HepG2 (cell line): ENCODE data around the gene GCC1. TPM values are rescaled to one million over a fixed set of nuclear protein-coding genes. Genes with fewer than 3 reads are reported as not detected.

Source experiments
- BHLHE40 ChIP-seq: IDR thresholded peaks from 2 replicates; pipeline ENCODE4 v1.6.1; 2011; ENCODE audit warnings: low read length, improper control_type of control experiment
- FOXO1 ChIP-seq: sonication (generic); formaldehyde crosslinking; IDR thresholded peaks from 2 replicates; pipeline ENCODE4 v1.4.0; 2020; ENCODE audit warnings: missing genetic modification reagents
- HDAC1 ChIP-seq: sonication (generic); formaldehyde crosslinking; IDR thresholded peaks from 2 replicates; pipeline ENCODE4 v1.5.1; 2020; ENCODE audit warnings: mild to moderate bottlenecking, missing genetic modification reagents
- HOXD1 ChIP-seq: sonication (generic); formaldehyde crosslinking; IDR thresholded peaks from 2 replicates; pipeline ENCODE4 v1.5.0; 2020; ENCODE audit warnings: missing genetic modification reagents
- IKZF1 ChIP-seq: fragments of 450-650 bp; IDR thresholded peaks from 2 replicates; pipeline ENCODE4 v1.7.1; 2016
- KLF16 ChIP-seq, 2 experiments: sonication (generic) in 1 of 2; formaldehyde crosslinking in 1 of 2; IDR thresholded peaks; 2 replicates each; pipeline versions ENCODE4 v1.6.1 to v1.8.0; 2016 to 2023; ENCODE audit warnings: missing genetic modification reagents in 2 of 2, missing compliant biosample characterization in 1 of 2
- LCORL ChIP-seq, 2 experiments: fragments of 450-650 bp in 1 of 2; sonication (generic) in 1 of 2; formaldehyde crosslinking in 1 of 2; IDR thresholded peaks; 2 replicates each; pipeline versions ENCODE4 v1.5.0 to v1.6.1; 2017 to 2020; ENCODE audit warnings: antibody characterized with exemption in 1 of 2, missing genetic modification reagents in 1 of 2
- MTA1 ChIP-seq: sonication (generic); formaldehyde crosslinking; IDR thresholded peaks from 2 replicates; pipeline ENCODE4 v1.4.0; 2020; ENCODE audit warnings: missing genetic modification reagents, mild to moderate bottlenecking, borderline replicate concordance
- NR2C2 ChIP-seq: sonication (generic); formaldehyde crosslinking; IDR thresholded peaks from 2 replicates; pipeline ENCODE4 v1.4.0; 2020; ENCODE audit warnings: missing genetic modification reagents, mild to moderate bottlenecking, moderate library complexity, borderline replicate concordance
- USF2 ChIP-seq, 2 experiments: sonication (generic) in 1 of 2; formaldehyde crosslinking in 1 of 2; IDR thresholded peaks; 2 replicates each; pipeline versions ENCODE4 v1.5.1 to v1.6.1; 2011 to 2020; ENCODE audit warnings: borderline replicate concordance in 1 of 2, low read depth in 1 of 2, low read length in 1 of 2, mild to moderate bottlenecking in 1 of 2, missing genetic modification reagents in 1 of 2, moderate library complexity in 1 of 2
- ZBTB42 ChIP-seq: sonication (generic); formaldehyde crosslinking; IDR thresholded peaks from 2 replicates; pipeline ENCODE4 v1.5.0; 2020; ENCODE audit warnings: mild to moderate bottlenecking, missing genetic modification reagents
- ZFX ChIP-seq: sonication (generic); formaldehyde crosslinking; IDR thresholded peaks from 2 replicates; pipeline ENCODE4 v1.4.0; 2020; ENCODE audit warnings: mild to moderate bottlenecking, low read depth, missing genetic modification reagents, moderate library complexity
- ZFY ChIP-seq: sonication (generic); formaldehyde crosslinking; IDR thresholded peaks from 2 replicates; pipeline ENCODE4 v1.4.0; 2020; ENCODE audit warnings: missing genetic modification reagents
- ZNF430 ChIP-seq: sonication (generic); formaldehyde crosslinking; IDR thresholded peaks from 2 replicates; pipeline ENCODE4 v1.9.0; 2021; ENCODE audit warnings: mild to moderate bottlenecking, missing genetic modification reagents
- ZNF850 ChIP-seq: sonication (generic); formaldehyde crosslinking; conservative IDR thresholded peaks from 2 replicates; pipeline ENCODE4 v1.9.0; 2021; ENCODE audit warnings: mild to moderate bottlenecking, missing genetic modification reagents
- polyA plus RNA-seq, 8 experiments: library from polyadenylated mRNA; depleted of rRNA in 3 of 8; stranded (reverse) in 7 of 8; unstranded in 1 of 8; fragments of >200 nt; fragmentation: Illumina TruSeq in 4 of 8; extraction: Trizol in 4 of 8; gene quantifications; 2 replicates each; pipeline versions ENCODE4 v1.2.1 to v1.2.3, GENCODE V29; 2011 to 2016; ENCODE audit warnings: low read depth in 4 of 8, missing spikeins in 1 of 8, mixed read lengths in 1 of 8; ENCODE audit not compliant: insufficient read depth in 1 of 8
- total RNA-seq, 5 experiments: library from RNA; depleted of rRNA; stranded (reverse); fragments of >200 nt; fragmentation: Illumina TruSeq; extraction: Trizol; gene quantifications; 2 replicates each; pipeline ENCODE4 v1.2.3, GENCODE V29; 2016; ENCODE audit warnings: low read depth in 1 of 5
- TF ChIP-seq, protein P1 (sequence below): sonication (generic); formaldehyde crosslinking; IDR thresholded peaks from 2 replicates; pipeline ENCODE4 v1.5.1; 2020; ENCODE audit warnings: missing genetic modification reagents, mild to moderate bottlenecking, borderline replicate concordance
- TF ChIP-seq, protein P2 (sequence below): IDR thresholded peaks from 2 replicates; pipeline ENCODE4 v1.6.1; 2016; ENCODE audit warnings: missing compliant biosample characterization, missing genetic modification reagents, borderline replicate concordance
- TF ChIP-seq, protein P3 (sequence below): sonication (generic); formaldehyde crosslinking; IDR thresholded peaks from 2 replicates; pipeline ENCODE4; 2020; ENCODE audit warnings: missing genetic modification reagents, mild to moderate bottlenecking, borderline replicate concordance
- TF ChIP-seq, protein P4 (sequence below): sonication (generic); formaldehyde crosslinking; IDR thresholded peaks from 2 replicates; pipeline ENCODE4 v1.5.0; 2020; ENCODE audit warnings: missing genetic modification reagents, mild to moderate bottlenecking, borderline replicate concordance

Gene GCC1
- total and polyA plus RNA-seq, 2 of the 13 experiments (the other 11 are each of a cell fraction or from before 2014, with no cell fraction given), result 2.5 to 15.3 TPM

DNA sequence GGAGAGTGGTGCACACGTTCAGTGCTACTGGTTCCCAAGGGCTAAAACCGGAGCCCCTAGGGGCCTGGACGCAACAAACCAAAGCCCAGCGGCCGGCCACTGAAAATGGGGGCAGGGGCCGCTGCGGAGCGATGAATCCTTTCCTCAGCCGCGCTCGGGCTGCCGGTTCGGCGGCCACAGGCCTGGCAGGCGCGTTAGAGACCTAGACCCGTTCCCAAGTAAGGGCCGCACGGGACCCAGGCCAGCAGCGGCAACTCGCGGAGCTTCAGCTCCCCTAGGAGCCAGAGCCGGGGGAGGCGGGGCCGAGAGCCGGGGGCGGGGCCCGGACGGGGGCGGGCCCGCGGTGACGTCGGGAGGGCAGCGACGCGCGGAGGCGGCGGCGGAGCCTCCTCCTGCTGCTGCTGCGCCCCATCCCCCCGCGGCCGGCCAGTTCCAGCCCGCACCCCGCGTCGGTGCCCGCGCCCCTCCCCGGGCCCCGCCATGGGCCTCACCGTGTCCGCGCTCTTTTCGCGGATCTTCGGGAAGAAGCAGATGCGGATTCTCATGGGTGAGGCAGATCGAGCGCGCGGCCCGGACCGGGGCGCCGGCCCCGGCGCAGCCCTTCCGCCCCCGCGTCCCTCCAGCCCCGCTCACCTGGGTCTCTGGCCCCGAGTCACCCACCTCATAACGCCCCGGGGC lies 2.8 kb upstream of the GCC1 start, which contains the start of gene ARF5 (continued):
- TF ChIP-seq, protein P1, sequence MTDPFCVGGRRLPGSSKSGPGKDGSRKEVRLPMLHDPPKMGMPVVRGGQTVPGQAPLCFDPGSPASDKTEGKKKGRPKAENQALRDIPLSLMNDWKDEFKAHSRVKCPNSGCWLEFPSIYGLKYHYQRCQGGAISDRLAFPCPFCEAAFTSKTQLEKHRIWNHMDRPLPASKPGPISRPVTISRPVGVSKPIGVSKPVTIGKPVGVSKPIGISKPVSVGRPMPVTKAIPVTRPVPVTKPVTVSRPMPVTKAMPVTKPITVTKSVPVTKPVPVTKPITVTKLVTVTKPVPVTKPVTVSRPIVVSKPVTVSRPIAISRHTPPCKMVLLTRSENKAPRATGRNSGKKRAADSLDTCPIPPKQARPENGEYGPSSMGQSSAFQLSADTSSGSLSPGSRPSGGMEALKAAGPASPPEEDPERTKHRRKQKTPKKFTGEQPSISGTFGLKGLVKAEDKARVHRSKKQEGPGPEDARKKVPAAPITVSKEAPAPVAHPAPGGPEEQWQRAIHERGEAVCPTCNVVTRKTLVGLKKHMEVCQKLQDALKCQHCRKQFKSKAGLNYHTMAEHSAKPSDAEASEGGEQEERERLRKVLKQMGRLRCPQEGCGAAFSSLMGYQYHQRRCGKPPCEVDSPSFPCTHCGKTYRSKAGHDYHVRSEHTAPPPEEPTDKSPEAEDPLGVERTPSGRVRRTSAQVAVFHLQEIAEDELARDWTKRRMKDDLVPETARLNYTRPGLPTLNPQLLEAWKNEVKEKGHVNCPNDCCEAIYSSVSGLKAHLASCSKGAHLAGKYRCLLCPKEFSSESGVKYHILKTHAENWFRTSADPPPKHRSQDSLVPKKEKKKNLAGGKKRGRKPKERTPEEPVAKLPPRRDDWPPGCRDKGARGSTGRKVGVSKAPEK (CRISPR knock-in tag), result no peak
- TF ChIP-seq HOXD1 (CRISPR knock-in tag), result no peak
- TF ChIP-seq ZFX (CRISPR knock-in tag), result peak; percentile 78
- TF ChIP-seq KLF16 (CRISPR knock-in tag; IDR thresholded peaks at IDR 0.05), result no peak
- TF ChIP-seq ZFY (CRISPR knock-in tag), result peak; percentile 76
- peak; percentile 44 for TF ChIP-seq BHLHE40
- TF ChIP-seq, protein P2, sequence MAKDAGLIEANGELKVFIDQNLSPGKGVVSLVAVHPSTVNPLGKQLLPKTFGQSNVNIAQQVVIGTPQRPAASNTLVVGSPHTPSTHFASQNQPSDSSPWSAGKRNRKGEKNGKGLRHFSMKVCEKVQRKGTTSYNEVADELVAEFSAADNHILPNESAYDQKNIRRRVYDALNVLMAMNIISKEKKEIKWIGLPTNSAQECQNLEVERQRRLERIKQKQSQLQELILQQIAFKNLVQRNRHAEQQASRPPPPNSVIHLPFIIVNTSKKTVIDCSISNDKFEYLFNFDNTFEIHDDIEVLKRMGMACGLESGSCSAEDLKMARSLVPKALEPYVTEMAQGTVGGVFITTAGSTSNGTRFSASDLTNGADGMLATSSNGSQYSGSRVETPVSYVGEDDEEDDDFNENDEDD (CRISPR knock-in tag), result 0 out of 2 replicates have a peak, but pooled peaks have one; percentile 30
- TF ChIP-seq ZBTB42 (CRISPR knock-in tag), result no peak
- no peak for TF ChIP-seq USF2 (IDR thresholded peaks at IDR 0.05; ENCODE audit: low read depth, low read length)
- no peak for TF ChIP-seq USF2 (CRISPR knock-in tag; IDR thresholded peaks at IDR 0.05; ENCODE audit: borderline replicate concordance)
- no peak for TF ChIP-seq ZNF430 (CRISPR knock-in tag)
- TF ChIP-seq, protein P3, sequence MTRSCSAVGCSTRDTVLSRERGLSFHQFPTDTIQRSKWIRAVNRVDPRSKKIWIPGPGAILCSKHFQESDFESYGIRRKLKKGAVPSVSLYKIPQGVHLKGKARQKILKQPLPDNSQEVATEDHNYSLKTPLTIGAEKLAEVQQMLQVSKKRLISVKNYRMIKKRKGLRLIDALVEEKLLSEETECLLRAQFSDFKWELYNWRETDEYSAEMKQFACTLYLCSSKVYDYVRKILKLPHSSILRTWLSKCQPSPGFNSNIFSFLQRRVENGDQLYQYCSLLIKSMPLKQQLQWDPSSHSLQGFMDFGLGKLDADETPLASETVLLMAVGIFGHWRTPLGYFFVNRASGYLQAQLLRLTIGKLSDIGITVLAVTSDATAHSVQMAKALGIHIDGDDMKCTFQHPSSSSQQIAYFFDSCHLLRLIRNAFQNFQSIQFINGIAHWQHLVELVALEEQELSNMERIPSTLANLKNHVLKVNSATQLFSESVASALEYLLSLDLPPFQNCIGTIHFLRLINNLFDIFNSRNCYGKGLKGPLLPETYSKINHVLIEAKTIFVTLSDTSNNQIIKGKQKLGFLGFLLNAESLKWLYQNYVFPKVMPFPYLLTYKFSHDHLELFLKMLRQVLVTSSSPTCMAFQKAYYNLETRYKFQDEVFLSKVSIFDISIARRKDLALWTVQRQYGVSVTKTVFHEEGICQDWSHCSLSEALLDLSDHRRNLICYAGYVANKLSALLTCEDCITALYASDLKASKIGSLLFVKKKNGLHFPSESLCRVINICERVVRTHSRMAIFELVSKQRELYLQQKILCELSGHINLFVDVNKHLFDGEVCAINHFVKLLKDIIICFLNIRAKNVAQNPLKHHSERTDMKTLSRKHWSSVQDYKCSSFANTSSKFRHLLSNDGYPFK (CRISPR knock-in tag), result 0 out of 2 replicates have a peak, but pooled peaks have one; percentile 47
- no peak for TF ChIP-seq LCORL (IDR thresholded peaks at IDR 0.05)
- TF ChIP-seq LCORL (CRISPR knock-in tag; IDR thresholded peaks at IDR 0.05), result no peak
- TF ChIP-seq NR2C2 (CRISPR knock-in tag), result no peak
- TF ChIP-seq, protein P4, sequence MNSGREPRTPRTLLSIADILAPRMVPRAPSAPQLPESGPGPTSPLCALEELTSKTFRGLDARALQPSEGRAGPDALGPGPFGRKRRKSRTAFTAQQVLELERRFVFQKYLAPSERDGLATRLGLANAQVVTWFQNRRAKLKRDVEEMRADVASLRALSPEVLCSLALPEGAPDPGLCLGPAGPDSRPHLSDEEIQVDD (CRISPR knock-in tag), result no peak
- no peak for TF ChIP-seq ZNF850 (CRISPR knock-in tag)
- TF ChIP-seq FOXO1 (CRISPR knock-in tag), result no peak
- no peak for TF ChIP-seq IKZF1
- peak; percentile 58; the same call in 1 of the 2 replicates for TF ChIP-seq MTA1 (CRISPR knock-in tag)
- peak; percentile 41 for TF ChIP-seq HDAC1 (CRISPR knock-in tag)
